ENCODE data around the gene PCNX1.
"Not testable (repeated sequence)": the region's sequence is repeated elsewhere in the genome, so short reads cannot be mapped to it uniquely, and the experiment has no call there.

Gene PCNX1

GRCh38 chr14:71141701-71142374, 234.6 kb downstream of the PCNX1 start:
- no peak for TF ChIP-seq CTCF (IDR thresholded peaks at IDR 0.05; ENCODE audit: insufficient read depth, missing control alignments)
- no peak for DNase-seq (ENCODE audit: insufficient read length, low spot score)
- no peak for FAIRE-seq

- DNase-seq (ENCODE audit: insufficient read length, low spot score) (no peak), FAIRE-seq (no peak)
- no peak for TF ChIP-seq CTCF (IDR thresholded peaks at IDR 0.05; ENCODE audit: insufficient read depth, missing control alignments)
Observed at GRCh38 chr14:71142375-71143038, 235.2 kb downstream of the PCNX1 start.

GRCh38 chr14:71143381-71144290, 236.4 kb downstream of the PCNX1 start:
- FAIRE-seq (no peak), DNase-seq (ENCODE audit: insufficient read length, low spot score) (no peak)
- TF ChIP-seq CTCF (IDR thresholded peaks at IDR 0.05; ENCODE audit: insufficient read depth, missing control alignments) = no peak

GRCh38 chr14:71147335-71147734, 240.1 kb downstream of the PCNX1 start:
- not testable (repeated sequence) for DNase-seq (ENCODE audit: insufficient read length, low spot score); FAIRE-seq

GRCh38 chr14:71148627-71149026, 241.4 kb downstream of the PCNX1 start:
- DNase-seq (ENCODE audit: insufficient read length, low spot score) (no peak), FAIRE-seq (no peak)
- no peak for TF ChIP-seq CTCF (IDR thresholded peaks at IDR 0.05; ENCODE audit: insufficient read depth, missing control alignments)

- DNase-seq (ENCODE audit: insufficient read length, low spot score) (no peak), FAIRE-seq (no peak)
- no peak for TF ChIP-seq CTCF (IDR thresholded peaks at IDR 0.05; ENCODE audit: insufficient read depth, missing control alignments)
Observed at GRCh38 chr14:71150737-71151136, 243.5 kb downstream of the PCNX1 start.

GRCh38 chr14:71155743-71156142, 248.5 kb downstream of the PCNX1 start:
- DNase-seq (ENCODE audit: insufficient read length, low spot score) (no peak), FAIRE-seq (no peak)
- TF ChIP-seq CTCF (IDR thresholded peaks at IDR 0.05; ENCODE audit: insufficient read depth, missing control alignments) = no peak
